Measurements from ENCODE around the gene RBMS3.
"Not testable (repeated sequence)": the region's sequence is repeated elsewhere in the genome, so short reads cannot be mapped to it uniquely, and the experiment has no call there.

Gene RBMS3

DNA sequence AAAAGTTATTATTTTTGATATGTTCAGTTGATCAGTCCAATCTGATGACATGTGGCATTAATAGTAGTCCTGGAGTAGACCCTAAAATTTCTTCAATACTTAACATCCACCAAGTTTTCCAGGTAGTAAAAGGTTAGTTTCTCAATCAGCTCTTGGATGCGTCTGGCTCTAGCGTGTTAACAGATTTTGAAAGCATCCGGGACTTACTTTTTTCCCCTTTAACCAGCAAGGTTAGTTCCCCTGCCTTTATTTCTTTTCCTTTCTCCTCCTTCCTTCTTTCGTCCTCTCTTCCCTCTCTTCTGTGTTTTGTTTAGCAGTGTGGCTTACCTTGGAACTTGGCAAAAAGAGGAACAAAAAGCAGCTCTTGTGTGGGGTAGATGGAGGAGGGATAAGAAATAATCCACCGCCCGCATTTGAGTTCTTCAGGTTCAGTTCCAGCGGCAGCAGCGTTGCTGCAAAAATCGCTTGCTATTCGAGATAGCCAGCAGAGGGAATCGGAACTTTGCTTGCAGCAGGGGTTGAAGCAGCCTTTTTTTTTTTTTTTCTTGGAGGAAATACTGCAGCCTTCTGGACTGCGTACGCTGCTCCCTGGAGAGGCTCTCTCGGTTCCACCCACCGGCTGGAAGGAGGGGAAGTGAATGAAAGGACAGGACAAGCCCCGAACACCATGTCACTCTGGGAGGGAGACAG, at the start of gene RBMS3:
RBMS3 (plus strand) TSS at position 668 of the 690 bp plus-strand sequence.
- intact Hi-C loops (cut with DNase I) = no loop called here
- peak; percentile 14 to 76 (median 49) for DNase-seq

DNA sequence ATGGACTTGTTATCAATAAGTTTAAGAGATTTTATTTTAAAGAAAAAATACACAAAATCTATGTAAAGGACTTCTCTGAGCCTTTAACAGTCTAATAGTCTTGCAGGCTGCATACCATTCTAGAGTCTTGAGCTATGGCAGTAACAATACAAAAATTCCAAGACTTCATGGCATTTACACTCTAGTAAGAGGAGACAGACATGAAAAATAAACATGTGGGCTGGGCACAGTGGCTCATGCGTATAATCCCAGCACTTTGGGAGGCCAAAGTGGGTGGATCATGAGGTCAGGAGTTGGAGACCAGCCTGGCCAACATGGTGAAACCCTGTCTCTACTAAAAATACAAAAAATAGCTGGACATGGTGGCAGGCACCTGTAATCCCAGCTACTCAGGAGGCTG, 47.7 kb upstream of the RBMS3 start:
- DNase-seq; intact Hi-C loops (cut with DNase I): not testable (repeated sequence)

DNA sequence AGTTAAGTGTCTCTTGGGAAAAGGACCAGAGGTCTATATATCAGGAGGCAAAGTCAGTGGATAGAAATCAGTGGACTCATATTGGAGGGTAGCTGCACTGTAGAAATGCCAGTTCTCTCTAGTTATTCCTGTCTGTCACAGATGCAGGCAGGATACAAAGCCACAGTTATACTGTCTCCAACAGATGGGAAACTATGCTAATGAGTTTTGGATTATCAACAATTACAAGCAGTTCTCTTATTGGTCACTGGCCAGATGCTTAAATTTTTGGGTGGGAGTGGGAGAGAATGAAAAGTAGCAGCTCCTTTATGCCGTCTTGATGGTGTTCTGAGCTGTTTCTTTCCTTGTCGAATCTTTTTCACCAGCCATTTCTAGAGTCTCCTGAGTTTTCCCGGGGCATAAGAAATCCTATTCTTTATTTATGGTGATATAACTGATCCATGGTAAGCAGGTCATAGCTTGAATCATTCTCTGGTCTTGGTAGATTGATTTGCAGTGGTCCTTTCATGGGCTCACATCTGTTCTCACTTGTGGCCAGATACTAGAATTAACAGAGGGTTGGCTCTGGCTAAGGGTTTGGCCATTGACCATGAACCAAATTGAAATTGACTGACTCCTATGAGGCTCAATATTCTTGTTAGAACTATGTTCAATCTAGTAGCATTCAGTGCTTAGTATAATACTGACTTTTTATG, 44.6 kb upstream of the RBMS3 start:
- intact Hi-C loops (cut with DNase I) = no loop called here
- DNase-seq = no peak

DNA sequence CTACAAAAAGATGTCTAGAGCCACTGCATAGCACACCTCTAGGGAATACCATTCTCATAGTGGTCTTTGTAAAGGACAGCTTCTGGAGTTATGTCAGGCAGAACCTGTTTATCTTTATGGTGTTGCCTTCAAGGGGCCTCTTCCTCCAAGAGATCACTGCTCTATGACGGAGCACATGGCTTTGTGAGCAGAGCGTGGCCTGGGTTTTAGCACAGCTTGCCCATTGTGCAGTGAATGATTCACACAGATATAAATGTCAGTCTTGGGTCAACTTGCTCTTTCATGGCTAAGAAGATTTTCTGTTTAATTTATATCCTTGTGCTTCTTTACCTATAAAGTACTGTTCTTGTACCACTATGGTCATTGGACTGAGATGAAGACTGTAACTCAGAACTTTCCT, 41.5 kb upstream of the RBMS3 start:
- intact Hi-C loops (cut with DNase I) = no loop called here
- DNase-seq = no peak

DNA sequence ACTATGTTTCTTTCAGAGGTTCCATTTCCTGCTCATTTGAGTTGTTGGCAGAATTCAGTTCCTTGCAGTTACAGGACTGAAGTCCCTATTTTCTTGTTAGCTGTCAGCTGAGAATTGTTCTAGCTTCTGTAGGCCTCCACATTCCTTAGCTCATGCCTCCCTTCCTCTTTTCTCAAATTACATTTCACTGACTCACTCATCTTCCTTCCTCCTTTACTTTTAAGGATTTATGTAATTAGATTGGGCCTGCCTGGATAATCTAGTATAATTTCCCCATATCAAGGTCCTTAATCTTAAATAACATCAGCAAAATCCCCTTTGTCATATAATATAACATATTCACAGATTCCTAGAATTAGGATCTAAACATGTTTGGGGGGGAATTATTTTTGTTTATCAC, 40.6 kb upstream of the RBMS3 start:
- DNase-seq = no peak
- intact Hi-C loops (cut with DNase I) = no loop called here

DNA sequence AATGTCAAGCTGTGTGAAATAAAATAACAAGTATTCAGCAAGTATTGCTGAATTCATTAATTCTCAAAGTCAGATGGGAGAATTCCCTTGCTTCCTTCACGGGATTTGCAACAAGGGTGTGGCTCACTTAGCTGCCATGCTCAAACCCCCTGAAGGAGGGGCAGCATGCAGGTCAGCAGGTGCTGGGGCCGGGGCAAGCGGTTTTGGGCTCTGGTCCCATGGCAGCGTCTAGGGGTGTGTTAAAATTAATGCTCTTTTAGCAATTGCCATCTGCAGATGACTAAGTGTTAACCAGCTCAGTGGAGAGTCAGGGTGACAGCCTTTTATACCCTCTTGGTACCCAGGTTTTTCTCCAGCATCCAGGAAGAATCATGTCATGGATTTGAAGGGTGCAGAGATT, 40.0 kb upstream of the RBMS3 start:
- intact Hi-C loops (cut with DNase I) = no loop called here
- no peak for DNase-seq

DNA sequence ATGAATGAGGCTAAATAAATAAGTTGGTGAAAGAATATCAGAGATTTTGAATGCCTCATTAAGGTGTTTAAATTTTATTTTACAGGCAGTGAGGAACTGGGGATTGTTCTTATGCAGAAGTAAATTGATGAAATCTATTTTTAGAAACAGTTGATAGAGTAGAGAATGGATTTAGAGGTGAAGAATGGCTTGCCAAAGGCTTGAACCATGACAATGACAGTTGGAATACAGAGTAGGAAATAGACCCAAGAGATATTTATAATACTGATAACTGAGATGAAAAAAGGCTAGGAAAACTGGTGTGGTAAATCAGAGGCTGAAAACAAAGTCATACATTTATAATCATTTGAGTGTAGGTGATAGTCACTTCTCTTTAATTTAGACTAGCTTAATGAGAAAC, 39.0 kb upstream of the RBMS3 start:
- DNase-seq = no peak
- intact Hi-C loops (cut with DNase I) = no loop called here

DNA sequence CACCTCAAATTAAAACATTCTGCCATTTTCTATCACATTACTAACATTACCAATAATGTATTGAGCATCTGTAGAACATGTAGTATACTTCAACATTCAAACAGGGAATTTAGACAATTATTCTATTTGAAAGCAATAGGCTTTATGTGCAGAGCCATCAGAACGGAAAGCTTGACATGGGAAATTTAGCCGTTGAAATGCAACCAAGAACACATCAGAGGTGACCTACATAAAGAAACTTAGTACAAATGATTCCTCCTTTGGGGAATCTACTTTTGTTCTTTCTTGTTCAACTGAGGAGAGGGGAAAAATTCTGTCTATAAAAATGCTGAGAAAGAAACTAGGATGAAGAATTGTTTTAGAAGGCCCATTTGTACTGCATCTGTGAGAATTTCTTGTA, 38.6 kb upstream of the RBMS3 start:
- intact Hi-C loops (cut with DNase I) = no loop called here
- no peak for DNase-seq

DNA sequence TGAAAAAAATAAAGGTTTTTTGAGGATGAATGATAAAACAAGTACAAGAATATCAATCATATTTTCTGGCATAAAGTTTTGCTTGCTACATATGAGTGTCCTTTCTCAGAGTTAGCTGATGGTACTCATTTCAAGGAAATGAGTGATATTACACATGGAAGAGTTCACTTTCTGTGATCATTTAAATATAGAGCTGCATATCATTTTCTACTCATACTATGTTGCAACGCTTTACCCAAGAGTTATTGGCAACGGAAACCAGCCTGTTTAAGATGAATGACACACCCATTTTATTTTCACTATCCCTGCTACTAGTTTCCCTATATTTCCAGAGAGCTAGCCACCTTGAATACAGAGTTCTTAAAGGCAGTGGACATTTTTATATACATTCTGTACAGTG, 35.4 kb upstream of the RBMS3 start:
- no peak for DNase-seq
- intact Hi-C loops (cut with DNase I) = no loop called here

DNA sequence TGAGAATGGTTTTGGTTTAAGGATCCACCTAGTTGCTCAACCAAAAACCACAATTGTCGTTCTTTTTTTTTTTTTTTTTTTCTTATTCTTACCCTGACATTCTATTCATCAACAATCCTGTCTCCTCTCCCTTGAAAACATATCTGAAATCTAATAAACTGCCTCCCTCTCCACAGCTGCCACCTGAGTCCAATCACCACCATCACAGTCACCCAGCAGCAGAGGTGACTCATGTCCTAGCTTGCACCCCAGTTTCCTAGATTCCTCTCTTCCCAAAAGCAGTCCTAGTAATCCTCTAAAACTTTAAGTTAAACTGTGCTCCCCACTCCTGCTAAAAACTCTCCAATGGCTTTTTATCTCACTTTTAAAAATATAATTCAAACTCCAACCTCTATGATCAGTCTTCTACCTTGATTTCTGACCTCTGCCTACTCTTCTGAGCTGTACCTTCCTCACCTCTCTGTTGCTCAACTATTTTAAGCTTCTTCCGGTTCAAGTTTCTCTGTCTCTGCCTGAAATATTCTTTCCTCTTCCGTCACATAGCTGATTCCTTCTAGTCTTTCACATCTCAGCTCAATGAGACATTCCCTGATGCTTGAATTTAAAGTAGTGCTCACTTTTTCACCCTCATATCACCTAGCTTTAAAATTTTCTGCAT, 33.7 kb upstream of the RBMS3 start:
- no peak for DNase-seq
- intact Hi-C loops (cut with DNase I) = no loop called here

DNA sequence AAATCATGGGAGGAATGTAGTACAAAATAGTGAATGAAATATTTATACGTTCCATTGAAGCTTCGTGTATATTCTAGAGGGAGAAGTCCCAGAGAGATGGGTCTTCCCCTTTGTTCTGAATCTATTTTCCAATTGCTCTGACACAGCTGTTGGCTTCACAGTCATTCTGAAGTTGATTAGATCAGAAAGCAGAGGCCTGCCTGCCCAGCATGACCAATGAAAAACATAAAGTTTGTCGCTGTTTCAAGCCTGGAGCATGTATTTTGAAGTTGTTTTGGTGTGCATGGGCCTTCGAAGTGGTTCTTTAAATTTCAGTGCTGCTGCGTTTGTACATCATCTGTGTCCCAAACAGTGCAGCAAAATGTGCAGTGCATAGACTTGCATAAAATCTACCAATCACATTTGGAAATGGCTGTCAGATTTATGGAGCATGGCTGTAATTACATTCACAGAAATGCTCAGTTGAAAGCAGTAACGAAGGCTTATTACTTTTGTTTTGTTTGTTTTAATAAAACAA, 31.0 kb upstream of the RBMS3 start:
- intact Hi-C loops (cut with DNase I) = no loop called here
- DNase-seq = no peak

DNA sequence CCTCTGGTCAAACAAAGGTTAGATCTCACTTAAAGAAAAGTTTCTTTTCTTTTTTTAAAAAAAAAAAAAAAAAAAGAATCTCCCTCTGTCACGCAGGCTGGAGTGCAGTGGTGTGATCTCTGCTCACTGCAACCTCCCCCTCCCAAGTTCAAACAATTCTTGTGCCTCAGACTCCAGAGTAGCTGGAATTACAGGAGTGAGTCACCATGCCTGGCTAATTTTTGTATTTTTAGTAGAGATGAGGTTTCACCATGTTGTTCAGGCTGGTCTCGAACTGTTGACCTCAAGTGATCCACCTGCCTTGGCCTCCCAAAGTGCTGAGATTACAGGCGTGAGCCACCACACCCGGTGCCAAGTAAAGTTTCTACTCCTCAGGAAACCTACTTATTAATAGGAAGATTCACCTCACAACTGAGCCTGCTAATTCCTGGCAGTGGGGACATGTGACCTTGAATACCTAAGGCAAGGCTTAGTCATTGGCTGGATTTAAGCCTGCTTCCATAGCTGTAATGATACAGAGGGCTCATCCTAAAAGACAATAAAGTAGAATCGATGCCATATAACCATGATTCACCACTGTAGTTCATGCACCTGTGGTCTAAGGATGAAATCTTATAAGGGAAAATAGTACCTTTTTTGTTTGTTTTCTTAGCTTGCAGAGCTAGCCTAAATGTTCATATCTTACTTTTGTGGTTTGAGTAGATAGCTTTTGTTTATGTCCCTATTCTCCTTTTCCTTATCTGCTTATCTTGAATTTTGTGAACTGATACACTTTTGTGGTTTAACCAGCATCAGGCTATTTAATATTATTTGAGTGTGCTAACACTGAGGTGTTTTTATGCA, 24.8 kb upstream of the RBMS3 start:
- no peak for DNase-seq
- intact Hi-C loops (cut with DNase I) = no loop called here

DNA sequence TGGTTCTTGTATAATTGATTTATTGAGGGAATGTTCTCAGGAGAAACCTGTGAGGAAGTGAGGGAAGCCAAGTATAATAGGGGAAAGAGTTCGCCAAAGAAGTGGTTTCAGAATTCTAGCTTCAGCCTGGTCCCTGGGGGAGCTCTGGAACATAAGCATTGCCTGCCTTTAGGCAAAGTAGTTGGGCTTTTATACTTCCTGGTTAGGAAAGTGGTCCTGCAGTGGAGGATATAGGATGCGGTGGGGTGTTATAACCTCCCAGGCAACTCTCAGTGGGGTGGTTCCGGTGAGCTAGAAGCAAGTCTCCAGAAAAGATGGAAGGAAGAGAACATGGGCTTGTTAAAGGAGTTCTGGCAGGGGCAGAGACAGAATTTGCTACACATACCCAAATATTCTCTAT, 22.7 kb upstream of the RBMS3 start:
- DNase-seq = no peak
- intact Hi-C loops (cut with DNase I) = no loop called here

DNA sequence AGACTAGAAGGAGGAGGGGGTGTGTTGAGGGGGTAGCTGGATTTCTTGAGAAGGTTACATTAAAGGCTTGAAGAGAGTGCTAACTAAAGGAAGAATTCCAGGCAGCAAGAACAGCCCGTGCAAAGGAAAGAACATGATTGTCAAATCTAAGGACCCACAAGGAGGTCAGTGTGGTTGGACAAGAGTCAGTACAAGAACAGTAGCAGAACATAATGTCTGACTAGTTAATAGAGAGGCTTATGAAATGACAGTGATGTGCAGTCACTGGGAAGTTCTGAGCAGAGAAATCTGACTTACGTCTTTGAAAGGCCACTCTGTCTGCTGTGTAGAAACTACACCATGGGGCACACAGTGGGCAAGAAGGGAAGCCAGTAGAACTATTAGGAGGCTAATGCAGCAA, 19.8 kb upstream of the RBMS3 start:
- no peak for DNase-seq
- intact Hi-C loops (cut with DNase I) = no loop called here

DNA sequence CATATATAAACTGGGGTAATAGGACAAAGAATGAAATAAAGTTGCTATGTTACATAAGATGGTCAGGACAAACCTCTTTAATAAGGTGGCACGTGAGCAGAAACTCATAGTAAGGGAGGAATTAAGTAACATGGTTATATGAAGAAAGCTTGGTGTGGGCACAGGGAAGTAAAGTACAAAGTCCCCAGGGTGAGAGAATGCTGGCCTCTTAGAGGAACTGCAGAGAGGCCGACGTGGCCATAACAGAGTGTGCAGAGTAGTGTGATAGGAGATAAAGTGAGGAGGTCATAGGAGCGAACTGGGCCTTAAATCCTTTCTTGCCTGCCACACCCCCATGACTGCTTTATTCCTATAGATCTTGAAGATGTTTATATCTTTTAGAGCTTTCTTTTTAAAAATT, 17.4 kb upstream of the RBMS3 start:
- intact Hi-C loops (cut with DNase I) = no loop called here
- no peak for DNase-seq

DNA sequence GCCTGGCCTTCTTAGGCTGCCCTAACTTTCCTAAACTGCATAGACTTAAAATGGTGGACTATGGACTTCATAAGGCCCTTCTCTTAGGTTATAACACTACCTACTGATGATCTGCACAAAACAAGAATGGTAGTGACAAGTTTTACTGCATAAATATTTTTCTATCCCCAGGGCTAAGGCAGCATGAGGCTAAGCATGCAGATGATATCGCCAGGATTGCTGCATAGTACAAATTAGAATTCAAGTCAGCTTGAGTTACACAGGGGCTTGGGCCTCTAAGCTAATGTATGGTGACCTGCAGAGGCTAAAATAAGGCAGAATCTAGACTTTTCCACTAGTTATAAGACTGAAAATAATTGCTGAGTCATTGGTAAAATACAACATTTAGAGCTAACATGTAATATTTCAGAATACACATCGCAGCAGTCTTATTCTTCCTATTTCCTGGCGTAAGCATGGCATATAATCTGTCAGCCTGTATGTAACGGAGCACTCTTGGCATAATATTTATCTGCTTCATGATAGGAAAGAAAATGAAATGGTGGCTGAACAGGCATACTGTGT, 15.3 kb upstream of the RBMS3 start:
- no peak for DNase-seq
- intact Hi-C loops (cut with DNase I) = no loop called here

DNA sequence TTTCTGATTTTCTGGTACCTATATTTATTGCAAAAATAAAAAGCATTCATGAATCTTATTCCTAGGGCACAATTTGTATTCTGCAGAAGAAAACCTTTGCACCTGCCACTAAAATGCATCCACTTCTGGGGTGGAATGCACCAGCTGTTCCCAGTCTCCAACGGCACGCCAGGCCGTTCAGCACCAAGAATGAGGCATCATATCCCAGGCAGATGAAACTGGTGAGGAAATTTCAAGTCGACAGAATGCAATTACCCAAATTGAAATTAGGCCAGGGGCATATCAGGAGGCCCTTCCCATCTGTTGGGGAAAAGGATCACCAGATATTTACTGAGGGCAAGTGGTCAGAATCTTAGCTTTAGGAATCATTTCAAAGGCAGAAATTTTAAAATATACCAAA, 13.6 kb upstream of the RBMS3 start:
- no peak for DNase-seq
- intact Hi-C loops (cut with DNase I) = no loop called here

DNA sequence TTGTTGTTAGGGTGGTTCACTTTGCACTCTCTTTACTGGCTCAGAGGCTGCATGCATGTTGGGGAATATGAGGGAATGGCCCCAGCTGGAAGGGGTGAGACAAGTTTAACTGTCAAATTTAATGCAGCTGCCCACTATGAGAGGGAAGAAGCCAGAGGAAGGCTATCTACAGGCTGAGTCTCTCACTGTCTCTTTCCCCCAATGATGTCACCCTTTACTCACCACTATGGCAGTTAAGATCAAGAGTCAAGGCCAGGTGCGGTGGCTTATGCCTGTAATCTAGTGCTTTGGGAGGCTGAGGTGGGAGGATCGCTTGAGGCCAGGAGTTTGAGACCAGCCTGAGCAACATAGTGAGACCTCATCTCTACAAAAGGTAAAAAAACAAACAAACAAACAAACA, 12.2 kb upstream of the RBMS3 start:
- intact Hi-C loops (cut with DNase I) = no loop called here

DNA sequence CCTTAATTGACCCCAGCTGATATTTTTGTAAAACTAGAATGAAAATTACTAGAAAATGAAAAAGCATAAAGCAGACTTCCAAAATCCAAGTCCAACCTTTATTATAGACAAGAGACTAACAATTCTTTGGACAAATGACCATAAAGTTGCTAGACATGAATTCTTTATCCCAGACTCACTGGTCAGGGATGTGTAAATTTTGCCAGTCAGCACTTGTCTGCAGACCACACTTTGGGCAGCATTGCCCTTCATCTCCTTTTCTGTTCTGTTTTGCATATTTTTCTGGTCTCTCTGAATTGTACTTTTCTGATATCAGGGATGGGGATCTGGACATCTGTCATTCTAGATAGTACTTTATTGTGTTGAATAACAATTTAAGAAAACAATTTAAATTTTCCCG, 10.1 kb upstream of the RBMS3 start:
- intact Hi-C loops (cut with DNase I) = no loop called here
- DNase-seq = no peak

More for the DNA sequence above, 12.2 kb upstream of the RBMS3 start:
- DNase-seq = no peak
